ENCODE data around the gene DCUN1D3.

Gene DCUN1D3

GRCh38 chr16:20880867-20881502 lies 19.2 kb downstream of the DCUN1D3 start:
- no peaks in the 10 kb centered on the region for H3K9me3 ChIP-seq
- H3K9ac ChIP-seq, result no peak overlapping the region
- H3K27ac ChIP-seq, result no peak overlapping the region
- no peaks in the 10 kb centered on the region for H3K27me3 ChIP-seq
- H4K20me1 ChIP-seq, result peaks cover 19% of the 10 kb centered on the region; the same call in 1 of the 2 replicates
- TF ChIP-seq Cebpa-rat (IDR thresholded peaks at IDR 0.05), result no peak
- no peak overlapping the region for H3K4me3 ChIP-seq
- H3K36me3 ChIP-seq, result peaks cover 10% of the 10 kb centered on the region
- no peak overlapping the region for H3K4me2 ChIP-seq
- H3K4me1 ChIP-seq, result peaks cover 30% of the 10 kb centered on the region

GRCh38 chr16:20879175-20880040 lies 20.8 kb downstream of the DCUN1D3 start:
- Histone ChIP-seq H3K27ac (no peak overlapping the region), H3K4me3 (no peak overlapping the region), H4K20me1 (peaks cover 19% of the 10 kb centered on the region; the same call in 1 of the 2 replicates), H3K27me3 (no peaks in the 10 kb centered on the region), H3K4me1 (peaks cover 31% of the 10 kb centered on the region), H3K4me2 (peak overlapping the region; percentile 24; the same call in 1 of the 2 replicates), H3K9ac (no peak overlapping the region), H3K9me3 (no peaks in the 10 kb centered on the region), H3K36me3 (peaks cover 4% of the 10 kb centered on the region)
- no peak for TF ChIP-seq Cebpa-rat (IDR thresholded peaks at IDR 0.05)

DNA sequence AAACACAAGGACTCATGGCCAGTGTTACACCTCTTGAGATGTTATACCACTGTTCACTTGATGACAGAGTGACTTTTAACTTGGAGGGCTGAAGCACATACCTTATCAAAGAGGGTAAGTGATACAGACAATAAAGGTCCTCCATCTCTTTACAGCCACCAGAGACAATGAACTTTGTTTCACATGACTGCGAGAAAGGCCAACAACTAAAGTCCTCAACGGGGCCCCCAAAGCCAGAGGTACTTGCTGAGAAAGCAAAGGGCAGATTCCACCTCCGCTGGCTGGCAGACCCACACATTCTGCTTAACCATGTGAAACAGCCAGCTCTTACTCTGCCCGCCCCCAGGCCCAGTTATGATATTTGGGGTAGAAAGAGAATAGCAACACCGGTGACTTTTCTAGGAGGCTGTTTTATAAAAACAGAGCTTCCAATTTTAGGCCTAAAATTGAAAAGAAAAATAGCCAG lies 21.4 kb downstream of the DCUN1D3 start:
- Histone ChIP-seq H3K4me2 (no peak overlapping the region), H3K4me3 (no peak overlapping the region), H3K27ac (no peak overlapping the region)

DNA sequence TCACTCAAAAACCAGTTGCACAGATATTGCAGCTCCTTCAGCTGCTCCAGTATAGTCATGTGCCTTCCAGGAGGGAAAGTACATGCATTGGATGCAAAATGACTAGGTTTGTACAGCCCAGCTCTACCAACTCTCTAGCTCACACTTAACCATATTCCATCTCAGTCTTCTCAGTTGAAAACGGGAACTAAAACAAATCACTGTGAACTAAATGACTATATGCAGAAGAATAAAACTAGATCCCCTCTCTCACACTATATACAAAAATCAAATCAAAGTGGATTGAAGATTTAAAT lies 24.9 kb downstream of the DCUN1D3 start:
- Histone ChIP-seq H3K4me2 (no peak overlapping the region), H4K20me1 (peaks cover 25% of the 10 kb centered on the region; the same call in 1 of the 2 replicates), H3K27me3 (no peaks in the 10 kb centered on the region), H3K4me1 (peaks cover 37% of the 10 kb centered on the region), H3K36me3 (peaks cover 4% of the 10 kb centered on the region; the same call in 1 of the 2 replicates), H3K9ac (no peak overlapping the region), H3K9me3 (no peaks in the 10 kb centered on the region), H3K27ac (no peak overlapping the region), H3K4me3 (no peak overlapping the region)
- TF ChIP-seq Cebpa-rat (IDR thresholded peaks at IDR 0.05), result no peak

More for the DNA sequence above, 21.4 kb downstream of the DCUN1D3 start:
- TF ChIP-seq Cebpa-rat (IDR thresholded peaks at IDR 0.05), result no peak
- Histone ChIP-seq H3K9ac (no peak overlapping the region), H3K4me1 (peaks cover 24% of the 10 kb centered on the region), H3K9me3 (no peaks in the 10 kb centered on the region), H3K36me3 (peaks cover 4% of the 10 kb centered on the region), H3K27me3 (no peaks in the 10 kb centered on the region), H4K20me1 (peaks cover 24% of the 10 kb centered on the region; the same call in 1 of the 2 replicates)

DNA sequence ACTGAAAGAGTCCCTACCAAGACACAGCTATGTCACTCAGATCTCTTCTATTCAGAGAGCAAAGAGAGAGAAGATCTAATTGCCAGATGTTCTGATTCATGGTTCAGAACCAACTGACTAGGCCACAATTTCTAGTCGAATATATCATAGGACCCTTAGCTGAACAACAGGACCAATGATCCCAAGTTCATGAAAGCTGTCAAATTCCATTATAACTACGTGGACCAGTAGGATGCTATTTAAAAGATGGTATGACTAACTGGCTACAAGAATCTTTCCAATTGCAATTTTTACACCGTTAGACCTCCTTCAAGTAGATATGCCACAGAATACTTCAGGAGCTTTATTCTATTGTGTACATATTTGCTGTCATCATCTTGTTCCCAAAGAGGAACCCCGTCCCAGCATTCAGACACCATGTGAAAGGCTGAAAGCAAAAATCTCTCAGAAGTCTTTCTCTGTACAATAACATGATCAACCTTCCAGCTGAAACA lies 26.0 kb downstream of the DCUN1D3 start:
- Histone ChIP-seq H3K27me3 (no peaks in the 10 kb centered on the region), H3K4me1 (peaks cover 26% of the 10 kb centered on the region), H3K4me3 (no peak overlapping the region), H3K9ac (no peak overlapping the region), H3K36me3 (peaks cover 4% of the 10 kb centered on the region; the same call in 1 of the 2 replicates), H4K20me1 (peaks cover 31% of the 10 kb centered on the region; the same call in 1 of the 2 replicates), H3K27ac (no peak overlapping the region), H3K4me2 (no peak overlapping the region), H3K9me3 (no peaks in the 10 kb centered on the region)
- no peak for TF ChIP-seq Cebpa-rat (IDR thresholded peaks at IDR 0.05)

DNA sequence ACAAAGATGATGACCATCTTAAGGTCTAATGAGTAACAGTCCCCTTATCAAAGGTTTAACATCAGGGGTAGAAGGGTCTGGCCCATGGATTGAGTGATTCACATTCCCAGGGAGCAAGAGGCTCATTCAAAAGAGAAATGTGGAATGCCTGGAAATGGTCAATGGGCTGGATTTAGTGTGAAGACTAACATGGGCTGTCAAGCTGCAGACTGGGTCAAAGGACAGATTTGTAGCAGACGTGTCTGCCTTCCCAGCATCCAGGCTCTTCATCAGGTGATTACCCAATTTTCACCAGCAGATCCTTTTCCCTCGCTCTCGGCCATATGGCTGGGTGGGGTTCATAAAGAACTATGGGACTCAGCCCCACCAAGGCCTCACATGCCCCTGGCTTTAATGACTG lies 26.8 kb downstream of the DCUN1D3 start:
- no peaks in the 10 kb centered on the region for H3K9me3 ChIP-seq
- H3K4me3 ChIP-seq, result no peak overlapping the region
- H4K20me1 ChIP-seq, result peaks cover 33% of the 10 kb centered on the region; the same call in 1 of the 2 replicates
- no peak for TF ChIP-seq Cebpa-rat (IDR thresholded peaks at IDR 0.05)
- no peak overlapping the region for H3K9ac ChIP-seq
- no peak overlapping the region for H3K27ac ChIP-seq
- H3K4me1 ChIP-seq, result peaks cover 20% of the 10 kb centered on the region
- H3K36me3 ChIP-seq, result peaks cover 4% of the 10 kb centered on the region; the same call in 1 of the 2 replicates
- no peaks in the 10 kb centered on the region for H3K27me3 ChIP-seq
- no peak overlapping the region for H3K4me2 ChIP-seq

GRCh38 chr16:20871941-20872815 lies 28.0 kb downstream of the DCUN1D3 start:
- Histone ChIP-seq H4K20me1 (peaks cover 36% of the 10 kb centered on the region; the same call in 1 of the 2 replicates), H3K4me3 (no peak overlapping the region), H3K36me3 (0 out of 2 replicates have a peak, but pooled peaks cover 4% of the 10 kb centered on the region), H3K27me3 (no peaks in the 10 kb centered on the region), H3K4me2 (peak overlapping the region; percentile 25), H3K9ac (no peak overlapping the region), H3K4me1 (peaks cover 20% of the 10 kb centered on the region), H3K27ac (no peak overlapping the region), H3K9me3 (no peaks in the 10 kb centered on the region)
- no peak for TF ChIP-seq Cebpa-rat (IDR thresholded peaks at IDR 0.05)

DNA sequence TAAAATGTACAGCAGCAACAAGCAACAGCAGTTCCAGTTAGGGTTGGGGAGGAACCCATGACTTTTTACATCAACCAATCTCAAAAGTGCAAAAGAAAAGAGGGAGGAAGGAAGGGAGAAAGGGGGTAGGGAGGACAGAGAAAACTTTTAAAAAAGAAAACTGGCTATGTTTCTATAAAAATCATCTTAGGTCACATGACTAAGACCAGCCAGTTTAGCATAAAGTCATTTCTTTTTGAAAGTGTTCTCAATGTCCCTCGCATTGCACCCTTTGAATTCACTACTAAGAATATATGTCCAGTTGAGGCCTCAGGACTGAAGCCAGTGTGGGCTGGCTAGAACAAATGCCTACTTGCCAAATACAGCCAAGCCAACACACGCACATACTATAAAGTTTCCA lies 28.9 kb downstream of the DCUN1D3 start:
- no peaks in the 10 kb centered on the region for H3K27me3 ChIP-seq
- TF ChIP-seq Cebpa-rat (IDR thresholded peaks at IDR 0.05), result no peak
- H3K4me1 ChIP-seq, result peaks cover 20% of the 10 kb centered on the region
- H3K9me3 ChIP-seq, result no peaks in the 10 kb centered on the region
- H3K4me3 ChIP-seq, result no peak overlapping the region
- no peak overlapping the region for H3K4me2 ChIP-seq
- no peak overlapping the region for H3K27ac ChIP-seq
- H3K9ac ChIP-seq, result no peak overlapping the region
- H4K20me1 ChIP-seq, result peaks cover 41% of the 10 kb centered on the region; the same call in 1 of the 2 replicates
- 0 out of 2 replicates have a peak, but pooled peaks cover 3% of the 10 kb centered on the region for H3K36me3 ChIP-seq

All from BLaER1 (cell line).